ENCODE data around the gene UMAD1. TPM values are rescaled to one million over a fixed set of nuclear protein-coding genes. Genes with fewer than 3 reads are reported as not detected.

UMAD1 gene
- total RNA-seq, 1 donor from 2014 or later, result 21.6 TPM

- DNase-seq, result no peak
- H3K27ac ChIP-seq, result no peak overlapping the region
- peaks cover 9% of the 10 kb centered on the region for H3K4me1 ChIP-seq
- intact Hi-C loops (cut with DNase I), result no loop called here
- H3K36me3 ChIP-seq, result no peaks in the 10 kb centered on the region
- TF ChIP-seq CTCF (IDR thresholded peaks at IDR 0.05), result no peak
- no peaks in the 10 kb centered on the region for H3K27me3 ChIP-seq (ENCODE audit: low read depth)
- no peak overlapping the region for H3K4me3 ChIP-seq
- no peaks in the 10 kb centered on the region for H3K9me3 ChIP-seq
- ATAC-seq, result no peak
These were observed 68.7 kb downstream of the UMAD1 start for GRCh38 chr7:7709291-7709690.

- Histone ChIP-seq H3K9me3 (no peaks in the 10 kb centered on the region), H3K4me3 (no peak overlapping the region), H3K27me3 (ENCODE audit: low read depth) (no peaks in the 10 kb centered on the region), H3K4me1 (peaks cover 6% of the 10 kb centered on the region), H3K27ac (no peak overlapping the region), H3K36me3 (no peaks in the 10 kb centered on the region)
- no peak for ATAC-seq
- intact Hi-C loops (cut with DNase I), result no loop called here
- no peak for TF ChIP-seq CTCF (IDR thresholded peaks at IDR 0.05)
- DNase-seq, result no peak
These were observed 69.9 kb downstream of the UMAD1 start for GRCh38 chr7:7710469-7710868.

GRCh38 chr7:7713730-7714129 lies 73.2 kb downstream of the UMAD1 start:
- TF ChIP-seq CTCF (IDR thresholded peaks at IDR 0.05), result no peak
- intact Hi-C loops (cut with DNase I), result no loop called here
- Histone ChIP-seq H3K4me3 (no peak overlapping the region), H3K27me3 (ENCODE audit: low read depth) (no peaks in the 10 kb centered on the region), H3K4me1 (no peaks in the 10 kb centered on the region), H3K27ac (no peak overlapping the region), H3K36me3 (no peaks in the 10 kb centered on the region), H3K9me3 (no peaks in the 10 kb centered on the region)
- no peak for DNase-seq
- ATAC-seq, result no peak

DNA sequence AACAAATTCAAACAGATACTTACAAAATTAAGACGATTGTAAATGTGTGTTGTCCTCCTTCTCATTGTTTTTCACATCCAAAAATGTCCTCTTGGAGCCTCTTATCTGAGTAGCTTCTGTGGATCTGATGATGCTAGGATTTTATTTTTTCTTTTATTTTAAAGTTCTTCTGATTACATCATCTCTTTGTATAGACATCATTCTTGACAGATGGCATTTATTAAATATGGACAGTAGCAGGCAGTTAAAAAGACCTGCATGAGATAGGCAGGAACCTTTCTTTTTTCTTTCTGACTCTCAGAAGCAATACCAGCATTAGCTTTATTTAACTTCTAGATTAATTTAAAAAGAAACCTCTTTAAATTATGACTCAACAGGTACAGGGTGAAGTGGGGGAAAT lies 77.9 kb downstream of the UMAD1 start, which contains the start of gene RPA3:
Gene RPA3 (minus strand): TSS at position 116 of the 400 bp plus-strand sequence. CDS start 78,189 bp downstream, outside the sequence.
- Histone ChIP-seq H3K4me1 (no peaks in the 10 kb centered on the region), H3K9me3 (no peaks in the 10 kb centered on the region), H3K27ac (no peak within 1 kb of the TSS), H3K27me3 (ENCODE audit: low read depth) (no peaks in the 10 kb centered on the region), H3K36me3 (peaks cover 4% of the 10 kb centered on the region), H3K4me3 (no peak within 1 kb of the TSS)
- ATAC-seq (no peak), DNase-seq (no peak)
- intact Hi-C loops (cut with DNase I), result no loop called here
- no peak for TF ChIP-seq CTCF (IDR thresholded peaks at IDR 0.05)

DNA sequence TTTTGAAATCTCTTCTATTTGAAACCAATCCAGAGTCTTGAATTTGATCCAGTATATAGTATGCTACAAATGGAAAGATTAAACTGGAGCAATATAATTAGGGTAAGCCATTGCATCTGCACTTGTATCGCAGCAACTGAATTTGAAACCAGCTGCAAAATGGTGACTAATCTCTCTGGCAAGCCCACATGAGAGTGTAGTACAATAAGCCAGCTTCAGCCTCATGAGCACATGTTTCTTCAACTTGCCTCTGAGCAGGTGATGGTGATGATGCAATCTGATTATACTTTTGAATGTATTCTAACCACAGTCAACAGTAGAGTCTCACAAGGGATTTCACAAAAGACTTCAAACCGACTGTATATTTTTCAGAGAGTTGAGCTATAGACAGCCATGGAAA lies 78.7 kb downstream of the UMAD1 start:
- Histone ChIP-seq H3K4me1 (no peaks in the 10 kb centered on the region), H3K4me3 (no peak overlapping the region), H3K27ac (no peak overlapping the region), H3K9me3 (no peaks in the 10 kb centered on the region), H3K27me3 (ENCODE audit: low read depth) (no peaks in the 10 kb centered on the region), H3K36me3 (peaks cover 4% of the 10 kb centered on the region)
- ATAC-seq (peak; percentile 78 to 89), DNase-seq (no peak)
- intact Hi-C loops (cut with DNase I), result no loop called here
- TF ChIP-seq CTCF (IDR thresholded peaks at IDR 0.05), result no peak

DNA sequence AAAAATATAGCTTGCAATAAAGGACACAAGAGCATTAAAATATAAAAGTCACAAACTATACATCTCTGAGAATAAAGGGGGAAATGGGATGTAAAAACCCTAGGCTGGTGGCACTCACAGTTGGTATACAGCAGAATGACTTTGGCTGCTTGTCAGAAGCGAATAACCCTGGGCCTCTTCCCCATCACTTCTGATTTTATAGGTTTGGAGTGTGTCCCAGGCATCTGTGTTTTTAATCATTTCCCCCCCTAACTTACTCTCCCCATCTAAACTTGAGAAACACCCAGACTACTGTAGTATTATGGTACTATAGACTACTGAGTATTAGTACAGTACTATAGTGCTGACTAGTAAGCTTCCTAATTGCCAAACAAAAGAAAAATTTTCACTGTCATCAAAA lies 79.6 kb downstream of the UMAD1 start:
- Histone ChIP-seq H3K36me3 (peaks cover 4% of the 10 kb centered on the region), H3K9me3 (no peaks in the 10 kb centered on the region), H3K27me3 (ENCODE audit: low read depth) (no peaks in the 10 kb centered on the region), H3K27ac (no peak overlapping the region), H3K4me1 (no peaks in the 10 kb centered on the region), H3K4me3 (no peak overlapping the region)
- intact Hi-C loops (cut with DNase I), result no loop called here
- TF ChIP-seq CTCF (IDR thresholded peaks at IDR 0.05), result no peak
- no peak for DNase-seq
- no peak for ATAC-seq
